HG03558 (cell line): ENCODE data around the gene METTL21C.

Experiments used
- ATAC-seq: cut with Tn5 transposase; IDR thresholded peaks from one replicate; pipeline ENCODE4 v1.9.1; 2021; ENCODE audit warnings: moderate number of reproducible peaks; ENCODE audit not compliant: unreplicated experiment; ENCODE audit errors: extremely low read depth

Gene METTL21C

DNA sequence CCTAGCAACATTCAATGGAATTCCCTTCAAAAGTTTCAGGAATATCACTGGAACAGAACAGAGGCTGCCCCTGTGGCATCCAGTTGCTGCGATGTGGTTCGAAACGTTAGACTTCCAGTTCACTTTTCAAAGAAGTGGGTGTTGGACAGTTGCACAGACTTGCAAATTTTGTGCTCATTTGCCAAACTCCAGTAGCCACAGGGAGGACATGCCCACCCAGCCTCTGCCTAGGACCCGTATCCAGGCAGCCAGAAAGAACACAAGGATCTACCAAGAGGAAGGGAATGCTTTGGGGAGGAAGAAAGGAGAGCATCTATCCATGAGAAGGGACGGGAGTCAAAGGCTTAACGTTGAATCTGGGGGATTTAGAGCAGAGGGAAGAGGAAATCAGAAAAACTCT lies at the start of gene METTL21C:
TSS of gene METTL21C (minus strand) at position 108 of the 400 bp plus-strand sequence. CDS start 546 bp downstream, outside the sequence.
- no peak for ATAC-seq

DNA sequence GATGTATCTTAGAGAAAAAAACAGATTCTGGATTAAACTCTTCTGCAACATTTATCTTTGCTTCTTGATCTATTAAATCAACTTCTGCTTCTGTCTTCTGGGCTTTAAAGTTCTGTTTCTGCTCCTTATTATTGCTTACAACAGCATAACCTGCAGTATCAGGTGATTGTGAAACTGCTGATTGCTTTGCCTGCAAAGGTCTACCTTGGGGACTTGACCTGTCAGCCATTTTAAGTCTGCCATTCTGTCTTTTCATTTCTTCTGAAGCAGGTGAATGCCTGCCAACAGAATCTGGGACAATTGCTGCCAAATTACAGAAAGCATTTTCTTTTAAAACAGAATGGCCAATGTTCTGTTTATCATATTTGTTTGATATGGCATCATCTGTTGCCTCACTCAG lies 47.7 kb upstream of the METTL21C start:
- ATAC-seq = no peak

DNA sequence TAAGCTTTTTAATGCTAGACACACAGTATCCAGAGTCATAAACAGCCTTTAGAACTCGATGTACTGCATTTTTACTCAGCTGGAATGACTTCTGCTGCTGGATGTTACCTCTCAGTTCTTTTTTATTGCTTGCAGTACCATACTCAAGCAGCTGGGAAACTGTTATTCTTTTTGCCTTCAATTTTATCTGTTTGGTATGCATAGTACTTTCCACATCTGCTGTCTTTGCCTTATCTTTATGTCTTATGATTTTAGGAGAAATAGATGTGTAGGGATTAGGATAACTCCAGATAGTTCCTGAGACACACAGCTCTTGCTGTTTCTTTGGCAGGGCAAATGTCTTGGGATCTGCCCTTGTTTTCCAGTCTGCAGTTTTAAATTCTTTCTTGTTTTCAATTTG lies 47.3 kb upstream of the METTL21C start:
- ATAC-seq = no peak

DNA sequence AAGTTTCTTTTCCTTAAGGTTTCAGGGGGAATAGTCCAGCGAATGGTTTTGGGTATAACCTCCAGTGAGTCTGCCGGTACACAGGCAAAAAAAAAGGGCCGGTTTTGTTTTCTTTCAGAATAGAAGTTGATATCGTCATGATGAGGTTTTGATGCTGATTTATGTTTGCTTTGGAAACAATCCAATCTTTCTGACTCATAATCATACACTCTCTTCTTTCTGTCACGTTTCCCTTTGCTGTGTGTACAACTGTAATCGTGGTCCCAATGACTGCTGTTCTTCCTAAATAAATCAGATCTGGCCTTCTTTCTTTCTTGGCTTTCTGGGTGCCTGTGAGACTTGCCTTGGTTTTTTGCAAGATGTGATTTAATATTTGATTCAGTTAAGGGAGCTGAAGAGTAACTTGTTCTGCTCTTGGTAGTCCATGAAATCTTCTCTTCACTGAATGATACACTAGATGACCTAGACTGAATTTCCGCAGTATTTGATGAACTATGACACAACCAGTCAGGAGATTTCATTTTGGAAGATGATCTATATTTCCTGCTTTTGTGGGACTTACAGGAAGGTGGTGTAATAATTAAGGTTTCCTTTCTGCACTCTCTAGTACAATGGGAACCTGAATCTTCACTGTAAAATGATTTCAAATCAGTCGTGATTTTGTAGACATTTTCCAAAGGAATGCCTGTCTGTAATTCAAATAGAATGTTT lies 34.9 kb upstream of the METTL21C start:
- ATAC-seq = no peak

DNA sequence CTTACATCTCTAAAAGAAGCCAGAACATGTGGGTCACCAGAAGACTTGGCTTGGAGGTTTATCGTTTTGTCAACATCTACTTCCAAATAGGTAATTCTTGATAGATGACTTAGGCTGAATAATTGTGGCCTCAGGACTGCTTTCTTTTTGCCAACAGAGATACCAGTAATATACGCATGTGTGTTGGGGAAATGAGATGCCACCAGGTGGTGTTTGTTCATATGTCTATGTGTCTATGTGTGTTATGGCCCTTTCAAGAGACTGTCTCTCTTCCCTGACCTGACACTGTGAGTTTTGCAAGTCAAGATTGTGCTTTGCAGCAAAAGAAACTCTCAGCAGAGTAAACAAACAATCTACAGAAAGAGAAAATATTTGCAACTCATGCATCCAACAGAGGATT lies 31.6 kb upstream of the METTL21C start:
- no peak for ATAC-seq

DNA sequence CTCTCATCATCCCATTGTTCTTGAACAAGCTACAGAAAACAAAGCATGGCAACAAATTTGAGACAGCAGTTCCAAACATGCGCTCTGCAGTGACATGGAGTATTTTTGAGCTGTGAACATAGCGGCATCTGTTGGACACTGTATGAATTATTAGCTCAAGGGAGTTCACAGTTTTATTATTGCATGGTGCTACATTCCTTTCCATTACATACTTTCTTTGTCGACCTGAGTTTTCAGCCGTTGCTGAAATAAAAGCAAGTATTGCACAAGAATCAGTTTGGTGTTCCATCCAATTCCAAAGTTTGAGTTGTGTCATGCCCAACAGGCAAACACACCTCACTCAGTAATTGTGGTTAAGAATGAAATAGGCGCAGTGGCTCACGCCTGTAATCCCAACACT lies 30.1 kb upstream of the METTL21C start:
- no peak for ATAC-seq

DNA sequence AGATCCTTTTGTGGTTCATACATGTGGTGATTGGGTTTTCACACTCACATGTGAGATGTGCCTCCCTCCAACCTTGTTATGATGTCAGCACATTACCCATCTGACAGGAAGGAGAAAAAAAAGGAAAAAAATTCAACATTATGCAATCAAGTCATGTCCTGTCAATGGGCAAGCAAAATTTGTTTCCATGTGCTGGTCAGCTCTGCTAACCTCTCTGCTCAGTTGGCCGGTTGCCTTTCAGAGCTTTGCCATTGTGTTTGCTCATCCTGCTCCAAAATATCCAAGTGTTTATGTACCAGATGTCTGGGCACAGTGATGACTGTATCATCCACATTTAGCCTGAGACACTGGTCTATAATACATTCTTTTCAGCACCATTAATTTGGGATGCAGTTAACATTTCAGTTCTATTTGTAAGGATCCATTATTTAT lies 27.0 kb upstream of the METTL21C start:
- no peak for ATAC-seq

DNA sequence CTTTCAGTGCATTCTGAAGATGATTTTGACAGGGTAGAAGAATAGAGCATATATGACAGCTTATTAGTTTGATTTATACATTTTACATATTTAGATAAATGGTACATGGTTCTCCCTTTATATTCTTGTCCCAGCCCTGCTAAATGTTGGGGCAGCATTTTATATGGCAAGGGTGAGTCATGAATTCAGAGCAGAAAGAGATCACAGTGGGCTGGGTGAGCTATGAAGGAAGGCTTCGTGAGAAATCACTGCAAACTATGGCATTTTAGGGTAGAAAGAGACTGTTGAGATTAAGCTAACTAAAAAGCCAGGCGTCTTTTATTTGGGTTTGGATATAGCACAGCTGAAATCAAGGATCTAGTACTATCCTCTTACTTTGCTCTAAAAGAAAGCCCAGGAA lies 23.9 kb upstream of the METTL21C start:
- ATAC-seq = no peak

DNA sequence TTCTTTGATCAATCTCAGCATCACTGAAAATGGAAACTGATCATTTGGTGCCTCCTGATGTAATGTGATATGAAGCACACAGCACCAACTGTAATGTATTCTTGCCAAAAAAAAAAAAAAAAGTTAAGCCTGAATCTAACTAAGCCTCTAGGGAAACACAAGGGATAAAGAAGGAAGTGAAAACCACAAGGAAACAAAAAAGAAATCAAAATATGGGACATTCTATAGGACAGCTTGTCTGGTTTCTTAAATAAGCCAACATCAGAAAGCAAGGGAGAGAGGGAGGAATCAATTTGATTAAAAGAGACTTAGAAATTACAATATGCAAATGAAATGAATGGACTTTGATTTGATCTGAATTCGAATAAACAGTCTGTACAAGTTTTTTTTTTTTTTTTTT lies 20.6 kb upstream of the METTL21C start:
- ATAC-seq = no peak

DNA sequence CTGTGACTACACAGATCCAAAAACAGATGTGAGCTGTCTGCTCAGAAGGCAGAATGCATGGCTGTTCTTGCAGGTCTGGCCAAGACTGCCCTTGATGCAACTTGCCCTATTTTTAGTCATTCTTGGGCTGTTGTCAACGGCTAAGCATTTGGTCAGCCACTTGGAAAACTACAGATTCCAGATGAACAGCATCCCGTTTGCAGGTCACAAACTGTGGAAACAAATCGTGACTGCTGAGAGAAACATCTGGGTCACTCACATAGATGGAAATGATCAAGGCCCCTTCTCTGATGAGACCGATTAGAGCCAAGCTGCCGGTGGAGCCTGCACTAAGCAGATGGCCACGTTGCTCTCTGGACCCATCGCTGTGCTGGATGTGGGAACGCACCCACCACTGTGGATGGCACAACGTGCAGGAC lies 15.4 kb upstream of the METTL21C start:
- no peak for ATAC-seq

DNA sequence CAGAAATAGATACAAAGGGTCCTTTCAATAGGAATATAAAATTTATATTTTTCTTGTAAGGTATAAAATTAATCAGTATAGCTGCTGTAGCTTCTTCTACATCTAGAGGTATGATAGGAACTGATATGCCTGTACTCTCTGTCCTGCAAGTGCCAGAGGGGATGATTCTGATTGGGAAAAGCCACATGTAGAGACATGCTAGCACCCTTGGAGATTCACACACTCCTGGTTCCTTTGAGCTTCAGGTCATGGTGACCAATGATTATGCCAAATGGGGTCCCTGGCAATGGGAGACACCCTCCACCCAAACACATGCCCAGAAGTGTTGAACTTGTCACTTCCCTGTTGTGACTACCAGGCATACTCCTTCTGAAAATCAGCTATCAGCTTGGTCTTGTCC lies 14.7 kb upstream of the METTL21C start:
- no peak for ATAC-seq

DNA sequence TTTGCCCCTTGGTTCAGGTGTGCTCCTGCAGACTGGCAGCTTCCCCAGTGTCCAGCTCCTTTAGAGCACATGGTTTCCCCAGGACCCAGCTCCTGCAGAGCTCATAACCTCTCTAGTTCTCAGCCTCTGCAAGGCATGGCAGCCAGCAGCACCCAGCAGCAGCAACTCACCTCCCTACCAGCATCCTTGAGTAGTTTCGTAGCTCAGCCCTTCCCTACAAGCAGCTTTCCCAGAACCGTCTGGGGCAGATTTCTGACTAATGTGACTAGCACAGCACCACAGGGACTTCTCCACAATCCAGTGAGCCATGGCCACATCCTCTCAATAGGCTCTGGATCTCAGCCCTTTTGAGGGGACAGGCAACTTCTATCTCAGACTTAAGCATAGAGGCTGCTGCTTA lies 14.1 kb upstream of the METTL21C start:
- no peak for ATAC-seq

DNA sequence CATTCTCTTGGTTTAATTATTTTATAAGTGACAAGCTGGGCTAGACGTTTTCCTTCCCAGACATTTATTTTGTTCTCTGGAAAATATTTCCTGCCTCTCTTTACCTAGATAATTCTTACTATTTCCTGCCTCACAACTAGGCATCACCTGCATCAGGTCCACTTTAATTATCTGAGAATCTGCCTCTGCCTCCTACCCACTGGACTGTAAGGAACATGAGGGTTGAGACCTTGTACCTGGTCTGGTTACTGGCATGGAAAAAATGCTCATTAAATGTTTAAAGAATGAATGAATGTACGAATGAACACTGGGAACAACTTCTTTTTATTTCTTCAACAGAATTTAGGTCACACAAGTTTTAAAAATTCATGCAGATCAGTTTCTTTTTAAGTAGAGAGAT lies 13.4 kb upstream of the METTL21C start:
- ATAC-seq = no peak

DNA sequence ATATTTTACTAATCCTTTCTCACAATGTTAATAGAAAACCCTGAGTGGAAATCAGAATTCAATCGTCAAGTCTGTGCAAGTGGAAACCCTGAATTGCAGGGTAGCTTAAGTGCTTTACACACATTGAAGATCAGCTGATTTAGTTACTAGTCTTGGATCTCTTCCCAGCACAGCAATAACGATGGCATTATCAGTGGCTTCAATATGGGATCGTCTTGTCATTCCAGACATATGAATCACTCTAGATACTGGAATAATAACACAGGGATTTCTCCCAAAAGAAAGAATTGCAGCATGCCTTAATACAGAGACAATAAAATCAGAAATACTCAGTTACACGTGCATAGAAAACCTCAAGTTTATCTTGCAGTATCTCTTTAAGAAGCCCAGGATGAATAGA lies 12.6 kb upstream of the METTL21C start:
- no peak for ATAC-seq

DNA sequence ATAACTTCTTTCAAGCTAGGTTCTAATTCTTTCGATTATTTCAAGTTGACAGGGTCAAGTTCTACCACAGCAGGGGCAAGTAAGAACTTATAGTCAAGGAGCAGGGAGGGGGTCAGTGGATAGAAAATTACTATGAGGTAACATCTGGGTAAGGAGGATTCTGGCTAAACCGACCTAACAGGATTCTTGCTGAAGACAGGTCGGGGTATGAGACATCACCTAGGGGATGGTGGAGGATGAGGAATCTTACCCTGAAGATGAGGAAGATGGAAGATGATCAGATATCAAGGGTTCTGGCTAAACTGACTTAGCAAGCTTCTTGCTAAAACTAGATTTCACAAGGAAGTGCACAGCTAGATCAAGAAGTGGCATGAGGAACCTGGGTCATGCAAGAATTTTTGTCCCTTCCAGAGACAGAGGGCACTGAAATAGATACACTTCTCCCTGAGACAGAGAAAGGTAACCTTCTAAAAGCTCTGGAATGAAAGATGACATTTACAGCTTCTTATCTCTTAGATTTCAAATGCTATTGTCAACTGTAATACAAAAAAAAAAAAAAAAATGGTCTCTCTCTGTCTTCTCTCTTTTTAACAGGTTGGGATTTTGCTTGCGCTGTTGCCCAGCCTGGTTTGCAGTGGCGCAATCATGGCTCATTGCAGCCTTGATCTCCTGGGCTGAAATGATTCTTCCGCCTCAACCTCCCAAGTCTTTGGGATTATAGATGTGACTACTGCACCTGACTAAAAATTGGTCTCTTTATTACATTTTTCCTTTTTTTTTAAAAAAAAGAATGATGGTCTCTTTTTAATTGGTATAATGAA lies 9.6 kb upstream of the METTL21C start:
- no peak for ATAC-seq

DNA sequence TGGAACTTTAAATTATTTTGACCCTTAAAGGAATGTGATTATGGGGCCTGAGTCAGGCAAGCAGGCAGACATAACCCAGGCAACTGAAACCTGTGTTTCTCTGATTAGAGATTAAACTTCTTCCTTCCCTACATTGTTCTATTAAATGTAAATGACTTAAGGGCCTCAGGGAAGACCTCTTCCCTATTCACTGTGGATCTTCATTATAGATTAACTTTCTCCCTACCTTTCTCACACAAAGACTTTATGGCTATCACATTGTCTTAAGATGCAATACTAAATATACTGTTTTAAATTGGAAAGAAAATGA lies 8.8 kb upstream of the METTL21C start:
- no peak for ATAC-seq

DNA sequence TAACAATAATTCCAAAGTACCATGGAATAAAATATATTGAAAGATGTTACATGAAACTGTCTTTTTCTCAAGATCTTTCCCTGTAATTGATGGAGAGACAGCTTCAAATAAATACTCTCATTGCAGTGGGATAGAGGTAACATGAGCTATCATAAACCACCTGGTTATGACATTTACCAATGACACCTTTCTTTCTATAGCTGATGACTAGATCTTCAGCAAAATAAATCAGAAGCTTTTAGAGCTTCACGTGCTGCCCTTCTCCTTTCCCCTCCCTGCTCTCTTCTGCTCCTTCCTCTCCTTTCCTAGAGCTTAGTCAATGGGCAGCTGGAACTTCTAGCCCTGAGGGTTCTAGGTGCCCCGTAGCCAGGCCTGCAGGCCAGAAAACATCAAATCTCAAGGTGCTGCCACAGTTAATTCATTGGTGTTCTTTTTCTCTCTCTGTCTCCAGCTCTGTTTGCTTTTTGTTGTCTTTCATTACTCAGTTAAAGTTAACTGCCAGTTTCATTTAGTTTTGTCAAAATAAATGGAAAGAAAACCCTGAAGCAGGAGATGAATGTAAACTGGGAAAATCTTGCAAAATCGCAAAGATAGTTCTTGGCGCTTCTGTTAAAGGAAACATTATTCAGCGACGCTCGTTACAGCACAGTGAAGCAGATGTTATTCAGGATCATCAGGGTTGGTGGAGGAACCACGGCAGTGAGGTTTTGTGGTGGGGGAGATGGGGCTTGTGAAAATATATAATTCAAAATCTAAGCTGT lies 8.3 kb upstream of the METTL21C start:
- no peak for ATAC-seq

DNA sequence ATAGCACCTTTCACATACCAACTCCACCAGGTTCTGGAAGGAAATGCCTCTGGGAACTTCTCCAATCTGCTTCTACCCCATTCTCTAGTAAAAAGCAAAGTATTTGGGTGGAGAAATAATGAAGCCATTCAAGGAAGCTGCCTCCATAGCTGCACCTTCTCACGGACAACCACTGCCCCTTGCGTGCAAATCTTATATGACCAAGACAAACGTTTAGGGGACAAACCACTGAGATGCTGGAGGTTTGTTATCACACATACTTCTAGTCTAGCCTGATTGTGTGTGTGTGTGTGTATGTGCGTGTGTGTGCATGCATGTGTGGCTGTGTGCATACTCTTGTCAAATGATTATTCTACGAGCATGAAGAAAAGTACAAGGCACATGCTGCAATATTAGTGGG lies 6.5 kb upstream of the METTL21C start:
- no peak for ATAC-seq

DNA sequence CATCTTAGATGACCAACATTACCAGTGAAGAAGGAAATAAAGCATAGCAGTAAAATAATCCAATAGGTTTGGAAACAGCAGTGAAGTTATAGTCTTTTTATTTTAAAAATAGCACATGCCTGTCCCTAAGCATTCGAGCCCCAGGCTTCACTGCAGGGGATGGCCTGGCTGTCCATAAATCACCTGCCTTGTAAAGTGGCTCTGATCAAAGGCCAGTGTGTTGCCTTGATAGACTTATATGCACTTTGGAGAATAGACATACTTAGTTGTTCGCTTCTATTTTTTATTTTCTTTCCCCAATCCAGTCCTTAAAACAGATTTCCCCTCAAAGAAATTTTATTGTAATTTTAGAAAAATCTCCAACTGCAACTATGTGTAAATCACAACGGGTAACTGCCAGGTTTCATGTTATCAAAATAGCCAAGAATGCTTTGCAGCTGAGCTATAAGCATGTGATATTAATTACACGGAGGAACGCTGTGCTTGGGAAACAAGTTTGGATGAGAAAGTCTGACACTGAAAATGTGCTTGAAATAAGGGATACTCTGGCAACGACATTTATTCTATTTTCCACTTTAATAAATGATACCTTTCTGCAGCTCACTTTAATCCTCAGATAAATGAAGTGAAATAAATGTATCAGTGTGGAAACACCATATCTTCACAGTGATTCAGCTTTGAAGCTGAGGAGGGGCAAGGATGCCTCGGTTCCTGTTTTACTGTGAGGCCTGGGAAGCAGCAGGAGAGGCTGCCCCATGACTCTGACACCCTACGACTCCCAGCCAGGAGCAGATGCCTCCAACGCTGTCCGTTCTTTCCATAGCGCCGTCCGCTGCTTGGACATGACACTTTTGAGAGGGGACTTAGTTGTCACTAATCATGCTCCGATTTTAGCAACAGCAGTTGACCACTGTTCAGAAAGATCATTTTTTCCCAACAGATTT lies 5.5 kb upstream of the METTL21C start:
- ATAC-seq = no peak

DNA sequence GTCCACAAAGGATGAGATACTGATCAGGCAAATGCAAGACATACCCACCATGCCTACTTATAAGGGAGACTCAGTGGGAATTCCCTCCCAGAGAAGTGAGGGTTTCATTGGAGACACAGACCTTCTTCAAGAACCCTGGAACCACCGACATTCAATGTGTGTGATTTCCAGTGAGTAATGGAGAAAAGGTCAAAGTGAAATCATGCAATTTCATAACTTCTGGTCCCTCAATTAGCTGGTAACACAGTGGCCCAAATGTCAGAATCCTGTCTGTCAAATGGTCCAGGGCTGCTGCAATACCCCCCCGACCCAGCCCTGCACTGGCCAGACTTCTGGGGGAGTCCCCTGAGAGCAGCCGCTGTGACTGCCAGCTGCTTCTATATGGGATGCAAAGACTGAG lies 4.7 kb upstream of the METTL21C start:
- ATAC-seq = no peak
